ENCODE data around the gene YOD1.

- TF ChIP-seq POLR2AphosphoS5 (IDR thresholded peaks at IDR 0.05) (no peak), CTCF (IDR thresholded peaks at IDR 0.05) (no peak), POLR2A (IDR thresholded peaks at IDR 0.05) (no peak), EP300 (IDR thresholded peaks at IDR 0.05; ENCODE audit: low read depth) (no peak)
These were observed 47.8 kb downstream of the YOD1 start for GRCh38 chr1:207003210-207003609.
